DND-41 (cell line): ENCODE measurements around the gene KIF5B.
"Not testable (repeated sequence)": the region's sequence is repeated elsewhere in the genome, so short reads cannot be mapped to it uniquely, and the experiment has no call there.

Source experiments
- ATAC-seq: fragments of 200-7000 bp; cut with Tn5 transposase; 3 replicates; pipeline ENCODE4 v1.9.1; 2021; ENCODE audit warnings: low read depth; ENCODE audit not compliant: insufficient read depth
- DNase-seq: peaks from one replicate; pipeline ENCODE4 v3.0.0-alpha.2; 2020
- H2AFZ ChIP-seq: 2 replicates; pipeline ENCODE4 v1.6.0; 2012; ENCODE audit warnings: low read depth, low read length
- H3K27ac ChIP-seq: 2 replicates; pipeline ENCODE4 v1.5.1; 2012; ENCODE audit warnings: low read length, inconsistent platforms
- H3K27me3 ChIP-seq: fragments of 200-600 bp; sonication (generic); 2 replicates; pipeline ENCODE4 v1.6.0; 2012; ENCODE audit warnings: low read length, mild to moderate bottlenecking, inconsistent platforms; ENCODE audit not compliant: insufficient read depth, poor library complexity
- H3K36me3 ChIP-seq: 2 replicates; pipeline ENCODE4 v1.5.1; 2012; ENCODE audit warnings: low read length, inconsistent platforms; ENCODE audit not compliant: insufficient read depth
- H3K4me1 ChIP-seq: 2 replicates; pipeline ENCODE4 v1.5.1; 2012; ENCODE audit warnings: mild to moderate bottlenecking, low read length; ENCODE audit not compliant: insufficient read depth
- H3K4me2 ChIP-seq: 2 replicates; pipeline ENCODE4 v1.6.0; 2012; ENCODE audit warnings: mild to moderate bottlenecking, moderate library complexity, low read length, inconsistent platforms; ENCODE audit not compliant: insufficient read depth
- H3K4me3 ChIP-seq, 2 experiments: fragments of 200-600 bp in 1 of 2; shearing (Covaris generic) in 1 of 2; 2 replicates each; pipeline ENCODE4 v1.5.1; 2012 to 2016; ENCODE audit warnings: inconsistent platforms in 2 of 2, low read length in 2 of 2, mild to moderate bottlenecking in 2 of 2, low read depth in 1 of 2, moderate library complexity in 1 of 2
- H3K79me2 ChIP-seq: 2 replicates; pipeline ENCODE4 v1.6.0; 2012; ENCODE audit warnings: low read length, inconsistent platforms; ENCODE audit not compliant: insufficient read depth
- H3K9ac ChIP-seq: 2 replicates; pipeline ENCODE4 v1.6.0; 2012; ENCODE audit warnings: low read depth, mild to moderate bottlenecking, inconsistent platforms, low read length, moderate library complexity
- H3K9me3 ChIP-seq: 2 replicates; pipeline ENCODE4 v1.5.1; 2012; ENCODE audit warnings: low read length, moderate library complexity, mild to moderate bottlenecking, inconsistent platforms; ENCODE audit not compliant: insufficient read depth, severe bottlenecking
- H4K20me1 ChIP-seq: 2 replicates; pipeline ENCODE4 v1.6.0; 2012; ENCODE audit warnings: low read length; ENCODE audit not compliant: insufficient read depth
- EZH2 ChIP-seq: IDR thresholded peaks from 3 replicates; pipeline ENCODE4 v1.6.1; 2012; ENCODE audit warnings: borderline replicate concordance, low read depth, mild to moderate bottlenecking, moderate library complexity, low read length, inconsistent platforms; ENCODE audit not compliant: severe bottlenecking
- TF ChIP-seq, protein P1 (sequence below): IDR thresholded peaks from 2 replicates; pipeline ENCODE4 v1.5.1; 2012; ENCODE audit warnings: borderline replicate concordance, low read length, moderate library complexity, mild to moderate bottlenecking; ENCODE audit not compliant: poor library complexity, severe bottlenecking; ENCODE audit errors: extremely low read depth

The KIF5B gene

DNA sequence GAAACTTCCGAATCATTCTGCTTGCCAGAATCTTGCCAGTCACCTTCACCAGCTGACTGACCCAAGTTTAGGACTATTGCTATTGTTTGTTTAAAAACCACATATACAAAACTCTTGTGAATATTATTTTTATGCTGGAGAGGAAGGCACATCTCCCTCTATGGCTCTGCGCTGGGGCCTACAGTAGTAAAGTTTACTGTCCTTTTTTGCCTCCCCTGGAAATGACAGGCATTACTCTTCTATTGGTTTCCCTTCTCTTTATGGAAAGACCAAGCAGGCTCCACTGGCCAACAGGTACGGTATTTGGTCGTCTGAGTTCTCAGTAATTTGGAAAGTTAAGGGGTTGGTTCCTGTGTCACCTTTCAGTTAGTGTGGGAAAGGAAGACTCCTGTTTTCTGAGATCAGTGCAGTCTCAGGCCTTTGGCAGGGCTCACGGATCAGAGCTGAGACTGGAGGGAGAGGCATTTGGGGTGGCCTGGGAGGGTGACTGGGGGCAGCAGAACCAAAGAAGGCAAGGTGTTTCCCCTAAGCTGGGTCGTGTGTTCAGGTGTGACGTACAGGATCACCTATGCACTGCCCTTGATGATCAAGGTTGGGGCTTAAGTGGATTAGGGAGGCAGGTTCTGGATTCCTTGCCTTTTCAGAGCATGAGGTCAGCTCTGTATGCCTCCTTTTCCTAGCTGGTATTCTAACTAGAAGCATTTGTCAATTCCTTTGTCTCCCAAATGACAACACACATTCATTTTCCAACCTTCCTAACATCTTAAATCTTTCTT is 16.0 kb upstream of the KIF5B start:
- no peak overlapping the region for H3K4me3 ChIP-seq
- no peak for DNase-seq
- no peaks in the 10 kb centered on the region for H3K27me3 ChIP-seq
- no peak overlapping the region for H3K9ac ChIP-seq
- no peak overlapping the region for H3K27ac ChIP-seq
- H3K4me2 ChIP-seq: no peak overlapping the region
- no peaks in the 10 kb centered on the region for H4K20me1 ChIP-seq
- H3K79me2 ChIP-seq: no peaks in the 10 kb centered on the region
- no peaks in the 10 kb centered on the region for H3K4me1 ChIP-seq
- TF ChIP-seq EZH2: no peak
- TF ChIP-seq, protein P1, sequence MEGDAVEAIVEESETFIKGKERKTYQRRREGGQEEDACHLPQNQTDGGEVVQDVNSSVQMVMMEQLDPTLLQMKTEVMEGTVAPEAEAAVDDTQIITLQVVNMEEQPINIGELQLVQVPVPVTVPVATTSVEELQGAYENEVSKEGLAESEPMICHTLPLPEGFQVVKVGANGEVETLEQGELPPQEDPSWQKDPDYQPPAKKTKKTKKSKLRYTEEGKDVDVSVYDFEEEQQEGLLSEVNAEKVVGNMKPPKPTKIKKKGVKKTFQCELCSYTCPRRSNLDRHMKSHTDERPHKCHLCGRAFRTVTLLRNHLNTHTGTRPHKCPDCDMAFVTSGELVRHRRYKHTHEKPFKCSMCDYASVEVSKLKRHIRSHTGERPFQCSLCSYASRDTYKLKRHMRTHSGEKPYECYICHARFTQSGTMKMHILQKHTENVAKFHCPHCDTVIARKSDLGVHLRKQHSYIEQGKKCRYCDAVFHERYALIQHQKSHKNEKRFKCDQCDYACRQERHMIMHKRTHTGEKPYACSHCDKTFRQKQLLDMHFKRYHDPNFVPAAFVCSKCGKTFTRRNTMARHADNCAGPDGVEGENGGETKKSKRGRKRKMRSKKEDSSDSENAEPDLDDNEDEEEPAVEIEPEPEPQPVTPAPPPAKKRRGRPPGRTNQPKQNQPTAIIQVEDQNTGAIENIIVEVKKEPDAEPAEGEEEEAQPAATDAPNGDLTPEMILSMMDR: no peak
- no peaks in the 10 kb centered on the region for H3K36me3 ChIP-seq
- no peaks in the 10 kb centered on the region for H3K9me3 ChIP-seq
- no peak overlapping the region for H2AFZ ChIP-seq
- no peak for ATAC-seq

DNA sequence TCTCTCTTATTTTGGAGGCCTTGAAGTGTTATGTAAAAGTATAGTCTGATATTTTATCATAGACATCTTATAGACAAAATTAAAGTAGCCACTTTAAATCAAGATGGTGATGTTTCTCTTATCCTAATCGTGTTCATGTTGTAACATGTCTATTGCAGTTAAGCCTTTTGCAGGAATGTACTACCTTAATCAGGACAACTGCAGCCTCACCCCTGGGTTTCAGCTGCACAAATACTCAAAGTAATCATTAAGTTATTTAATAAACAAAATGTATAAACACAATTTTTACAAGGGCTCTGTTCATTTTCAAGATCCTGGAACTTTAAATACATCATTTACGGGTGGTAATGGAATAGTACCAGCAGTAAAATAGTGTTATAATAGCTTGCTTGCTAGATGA is 14.4 kb upstream of the KIF5B start:
- DNase-seq (no peak), ATAC-seq (no peak)
- no peak overlapping the region for H3K9ac ChIP-seq
- H3K27ac ChIP-seq: no peak overlapping the region
- no peaks in the 10 kb centered on the region for H3K36me3 ChIP-seq
- H3K4me3 ChIP-seq: no peak overlapping the region
- no peaks in the 10 kb centered on the region for H3K9me3 ChIP-seq
- H3K4me1 ChIP-seq: no peaks in the 10 kb centered on the region
- H3K79me2 ChIP-seq: no peaks in the 10 kb centered on the region
- TF ChIP-seq, protein P1: no peak
- TF ChIP-seq EZH2: no peak
- no peaks in the 10 kb centered on the region for H3K27me3 ChIP-seq
- H3K4me2 ChIP-seq: no peak overlapping the region
- no peak overlapping the region for H2AFZ ChIP-seq
- no peaks in the 10 kb centered on the region for H4K20me1 ChIP-seq

DNA sequence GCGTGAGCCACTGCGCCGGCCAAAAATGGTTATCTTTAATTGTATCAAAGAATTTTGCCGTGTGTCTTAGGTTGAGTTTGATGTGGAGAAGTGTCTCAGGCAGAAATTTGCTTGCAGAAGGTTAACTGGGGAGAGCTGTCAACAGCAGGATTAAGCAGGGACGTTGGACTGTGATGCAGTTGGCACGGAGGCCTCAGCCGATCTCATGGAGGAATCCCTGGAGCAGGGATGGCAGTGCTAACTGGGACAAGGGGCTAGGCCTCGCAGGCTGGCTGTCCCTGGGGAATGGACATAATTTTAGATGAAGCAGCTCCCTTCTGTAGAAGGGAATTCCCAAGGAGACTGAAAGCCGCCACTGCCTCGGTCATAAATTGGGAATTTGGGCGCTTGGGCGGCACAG is 12.3 kb upstream of the KIF5B start:
- Histone ChIP-seq H3K27ac (no peak overlapping the region), H3K4me3 (no peak overlapping the region), H3K9ac (no peak overlapping the region), H3K4me2 (no peak overlapping the region), H3K36me3 (no peaks in the 10 kb centered on the region), H2AFZ (no peak overlapping the region), H3K79me2 (no peaks in the 10 kb centered on the region), H3K4me1 (no peaks in the 10 kb centered on the region), H4K20me1 (no peaks in the 10 kb centered on the region), H3K9me3 (no peaks in the 10 kb centered on the region), H3K27me3 (no peaks in the 10 kb centered on the region)
- TF ChIP-seq EZH2: no peak
- TF ChIP-seq, protein P1: no peak
- ATAC-seq (no peak), DNase-seq (no peak)

DNA sequence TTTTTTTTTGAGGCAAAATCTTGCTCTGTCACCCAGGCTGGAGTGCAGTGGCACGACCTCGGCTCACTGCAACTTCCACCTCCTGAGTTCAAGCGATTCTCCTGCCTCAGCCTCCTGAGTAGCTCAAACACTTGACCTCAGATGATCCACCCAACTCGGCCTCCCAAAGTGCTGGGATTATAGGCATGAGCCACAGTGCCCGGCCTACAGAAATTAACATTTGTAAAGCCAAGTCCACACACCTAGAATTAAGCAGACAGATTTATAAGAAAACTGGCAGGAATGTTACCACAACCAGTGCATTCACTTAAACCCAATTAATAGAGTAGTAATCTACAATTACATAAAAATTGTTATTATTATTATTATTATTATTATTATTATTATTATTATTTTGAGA is 11.7 kb upstream of the KIF5B start:
- ATAC-seq, H3K27me3 ChIP-seq, H3K9ac ChIP-seq, H3K9me3 ChIP-seq, H3K4me3 ChIP-seq, H3K4me1 ChIP-seq, H3K4me2 ChIP-seq, H3K36me3 ChIP-seq, H2AFZ ChIP-seq, H3K27ac ChIP-seq, H3K79me2 ChIP-seq, H4K20me1 ChIP-seq, DNase-seq: not testable (repeated sequence)
